HepG2 (cell line): ENCODE results near the gene DNAJC11. TPM values are rescaled to one million over a fixed set of nuclear protein-coding genes. Genes with fewer than 3 reads are reported as not detected.

Experiments
- ATAC-seq: fragments of 200-7000 bp; cut with Tn5 transposase; 3 replicates; pipeline ENCODE4 v1.9.1; 2020; ENCODE audit warnings: mild to moderate bottlenecking, moderate library complexity
- BruUV-seq: library from RNA; stranded (reverse); fragments of 400-500 nt; replicated peaks from 2 replicates; lab custom pipeline; 2021; lab: Mats Ljungman, UMichigan
- CTCF ChIA-PET: fragments of 300-600 bp; formaldehyde crosslinking; extraction: SDS; loops from one replicate; lab custom pipeline; 2021; ENCODE audit warnings: low total read pairs, inconsistent platforms, low intra/inter-chr PET ratio; lab: Yijun Ruan, JAX
- POLR2A ChIA-PET: fragments of 350-600 bp; sonication (Branson Sonifier 250); formaldehyde crosslinking; loops from one replicate; lab custom pipeline; 2020; ENCODE audit warnings: antibody characterized with exemption, inconsistent platforms; lab: Yijun Ruan, JAX
- DNase-seq: peaks from one replicate; pipeline ENCODE4 v3.0.0-alpha.2; 2015; ENCODE audit warnings: low spot score
- FAIRE-seq: peaks from 3 replicates; lab custom pipeline; 2011; peaks lifted over from hg19 to GRCh38; lab: Jason Lieb, UNC
- H2AFZ ChIP-seq: one replicate; pipeline ENCODE4 v1.6.1; 2011; ENCODE audit warnings: low read length, inconsistent platforms
- H3K27ac ChIP-seq: fragments of 300-600 bp; 3 replicates; pipeline ENCODE4 v1.8.0; 2011; ENCODE audit warnings: mixed run types, mild to moderate bottlenecking, mixed read lengths, low read length, inconsistent platforms; ENCODE audit not compliant: insufficient read depth; ENCODE audit errors: extremely low read length
- H3K27me3 ChIP-seq, 2 experiments: fragments of 200-600 bp in 1 of 2; 2 replicates in 1 of 2; 3 replicates in 1 of 2; pipeline versions ENCODE4 v1.6.0 to v1.8.0; 2011; ENCODE audit warnings: low read length in 2 of 2, mild to moderate bottlenecking in 2 of 2, moderate library complexity in 2 of 2, inconsistent platforms in 1 of 2; ENCODE audit not compliant: insufficient read depth in 2 of 2, control insufficient read depth in 1 of 2
- H3K36me3 ChIP-seq, 2 experiments: fragments of 200-600 bp in 1 of 2; replicated peaks in 1 of 2; 2 replicates in 1 of 2; 3 replicates in 1 of 2; pipeline versions ENCODE4 v1.5.1 to v1.8.0; 2011; ENCODE audit warnings: low read length in 2 of 2, inconsistent platforms in 1 of 2; ENCODE audit not compliant: insufficient read depth in 2 of 2, control insufficient read depth in 1 of 2
- H3K4me1 ChIP-seq: 2 replicates; pipeline ENCODE4 v1.5.1; 2012; ENCODE audit warnings: low read length, inconsistent platforms; ENCODE audit not compliant: insufficient read depth
- H3K4me2 ChIP-seq: 2 replicates; pipeline ENCODE4 v1.6.0; 2011; ENCODE audit warnings: low read depth, low read length, inconsistent platforms
- H3K4me3 ChIP-seq, 3 experiments: fragments of 200-600 bp in 1 of 3; sonication (generic), shearing (Covaris generic) in 1 of 3; replicated peaks in 1 of 3; 2 replicates each; pipeline ENCODE4 v1.5.1; 2011 to 2016; ENCODE audit warnings: low read length in 3 of 3, inconsistent platforms in 2 of 3, low read depth in 2 of 3, mild to moderate bottlenecking in 2 of 3, control low read depth in 1 of 3, mixed read lengths in 1 of 3; ENCODE audit not compliant: insufficient read depth in 1 of 3
- H3K79me2 ChIP-seq: one replicate; pipeline ENCODE4 v1.6.1; 2011; ENCODE audit warnings: low read length, inconsistent platforms; ENCODE audit not compliant: insufficient read depth
- H3K9ac ChIP-seq: 2 replicates; pipeline ENCODE4 v1.6.0; 2011; ENCODE audit warnings: mild to moderate bottlenecking, low read depth, low read length, inconsistent platforms; ENCODE audit not compliant: insufficient read depth
- H3K9me3 ChIP-seq: 2 replicates; pipeline ENCODE4 v1.5.1; 2012; ENCODE audit warnings: mild to moderate bottlenecking, low read length
- H4K20me1 ChIP-seq: 2 replicates; pipeline ENCODE4 v1.6.0; 2011; ENCODE audit warnings: inconsistent platforms, mild to moderate bottlenecking, low read length, moderate library complexity; ENCODE audit not compliant: insufficient read depth
- ATF7 ChIP-seq, 2 experiments: fragments of 450-650 bp in 1 of 2; sonication (generic) in 1 of 2; formaldehyde crosslinking in 1 of 2; IDR thresholded peaks; 2 replicates each; pipeline versions ENCODE4 v1.4.0 to v1.6.1; 2016 to 2020; ENCODE audit warnings: antibody characterized with exemption in 1 of 2, mild to moderate bottlenecking in 1 of 2, missing genetic modification reagents in 1 of 2
- ATF7-NPFF ChIP-seq: sonication (generic); formaldehyde crosslinking; IDR thresholded peaks from 2 replicates; pipeline ENCODE4 v1.8.1; 2023; ENCODE audit warnings: mild to moderate bottlenecking, low read depth, missing genetic modification reagents, moderate library complexity
- GABPB1 ChIP-seq: IDR thresholded peaks from 2 replicates; pipeline ENCODE4 v1.6.1; 2016; ENCODE audit warnings: mild to moderate bottlenecking, missing genetic modification reagents, moderate library complexity, missing compliant biosample characterization
- GTF3A ChIP-seq: sonication (generic); formaldehyde crosslinking; conservative IDR thresholded peaks from 2 replicates; pipeline ENCODE4 v1.4.0; 2020; ENCODE audit warnings: mild to moderate bottlenecking, missing genetic modification reagents
- NAIF1 ChIP-seq: sonication (generic); formaldehyde crosslinking; IDR thresholded peaks from 2 replicates; pipeline ENCODE4 v1.5.0; 2020; ENCODE audit warnings: mild to moderate bottlenecking, missing genetic modification reagents, borderline replicate concordance
- NFRKB ChIP-seq: fragments of 450-650 bp; IDR thresholded peaks from 2 replicates; pipeline ENCODE4 v1.6.1; 2017
- PHF5A ChIP-seq: IDR thresholded peaks from one replicate; pipeline ENCODE4 v1.6.1; 2018; ENCODE audit warnings: low read depth, missing genetic modification reagents; ENCODE audit not compliant: unreplicated experiment
- PRPF4 ChIP-seq: fragments of 200-400 bp; formaldehyde crosslinking; IDR thresholded peaks from 2 replicates; pipeline ENCODE4 v1.6.1; 2016; ENCODE audit warnings: low read length, low read depth; ENCODE audit not compliant: poor library complexity, severe bottlenecking
- RFXAP ChIP-seq: sonication (generic); formaldehyde crosslinking; IDR thresholded peaks from 2 replicates; pipeline ENCODE4 v1.4.0; 2020; ENCODE audit warnings: missing genetic modification reagents, borderline replicate concordance
- SMYD3 ChIP-seq: sonication (generic); formaldehyde crosslinking; IDR thresholded peaks from 2 replicates; pipeline ENCODE4 v1.8.1; 2023; ENCODE audit warnings: mild to moderate bottlenecking, missing genetic modification reagents
- XRCC5 ChIP-seq: fragments of 200-400 bp; formaldehyde crosslinking; optimal IDR thresholded peaks from 2 replicates; pipeline ENCODE3; 2017; ENCODE audit warnings: mild to moderate bottlenecking, low read length
- YEATS4 ChIP-seq: sonication (generic); formaldehyde crosslinking; IDR thresholded peaks from 2 replicates; pipeline ENCODE4 v1.4.0; 2020; ENCODE audit warnings: missing genetic modification reagents, borderline replicate concordance
- ZBTB43 ChIP-seq: sonication (generic); formaldehyde crosslinking; conservative IDR thresholded peaks from 2 replicates; pipeline ENCODE4 v1.4.0; 2020; ENCODE audit warnings: missing genetic modification reagents
- ZNF160 ChIP-seq: sonication (generic); formaldehyde crosslinking; IDR thresholded peaks from 2 replicates; pipeline ENCODE4 v1.8.0; 2022; ENCODE audit warnings: mild to moderate bottlenecking, inconsistent platforms, missing genetic modification reagents
- ZNF782 ChIP-seq: sonication (generic); formaldehyde crosslinking; IDR thresholded peaks from 2 replicates; pipeline ENCODE4 v1.4.0; 2020; ENCODE audit warnings: missing genetic modification reagents, mild to moderate bottlenecking, borderline replicate concordance
- WGBS: methylation state at CpG from one replicate; pipeline ENCODE4 v1.1.6; 2017; ENCODE audit warnings: low lambda C conversion rate; 5-methylcytosine and 5-hydroxymethylcytosine counted together
- in situ Hi-C: cut with HindIII; loops from 2 replicates; pipeline ENCODE4 v1.10.0; 2017; ENCODE audit warnings: low pct_unique_long_range_greater_than_20kb; ENCODE audit not compliant: extremely low pct_ligation_motif_present
- intact Hi-C: fragments of 100-400 bp; cut with micrococcal nuclease; formaldehyde crosslinking; loops from one replicate; pipeline ENCODE4 v1.10.0; 2022; ENCODE audit not compliant: unreplicated experiment
- polyA plus RNA-seq, 8 experiments: library from polyadenylated mRNA; depleted of rRNA in 3 of 8; stranded (reverse) in 7 of 8; unstranded in 1 of 8; fragments of >200 nt; fragmentation: Illumina TruSeq in 4 of 8; extraction: Trizol in 4 of 8; gene quantifications; 2 replicates each; pipeline versions ENCODE4 v1.2.1 to v1.2.3, GENCODE V29; 2011 to 2016; ENCODE audit warnings: low read depth in 4 of 8, missing spikeins in 1 of 8, mixed read lengths in 1 of 8; ENCODE audit not compliant: insufficient read depth in 1 of 8
- total RNA-seq, 5 experiments: library from RNA; depleted of rRNA; stranded (reverse); fragments of >200 nt; fragmentation: Illumina TruSeq; extraction: Trizol; gene quantifications; 2 replicates each; pipeline ENCODE4 v1.2.3, GENCODE V29; 2016; ENCODE audit warnings: low read depth in 1 of 5

DNAJC11 gene
- total and polyA plus RNA-seq, 2 of the 13 experiments (the other 11 are each of a cell fraction or from before 2014, with no cell fraction given): 25.1 to 47.6 TPM

- TF ChIP-seq ATF7 (IDR thresholded peaks at IDR 0.05): no peak
- TF ChIP-seq ATF7 (CRISPR knock-in tag; IDR thresholded peaks at IDR 0.05): no peak
- TF ChIP-seq RFXAP: no peak
- no peak for TF ChIP-seq ZNF782 (CRISPR knock-in tag)
- TF ChIP-seq, all 625 proteins: peak for 0
Observed at GRCh38 chr1:6657138-6657537, 44.5 kb downstream of the DNAJC11 start (continued).

DNA sequence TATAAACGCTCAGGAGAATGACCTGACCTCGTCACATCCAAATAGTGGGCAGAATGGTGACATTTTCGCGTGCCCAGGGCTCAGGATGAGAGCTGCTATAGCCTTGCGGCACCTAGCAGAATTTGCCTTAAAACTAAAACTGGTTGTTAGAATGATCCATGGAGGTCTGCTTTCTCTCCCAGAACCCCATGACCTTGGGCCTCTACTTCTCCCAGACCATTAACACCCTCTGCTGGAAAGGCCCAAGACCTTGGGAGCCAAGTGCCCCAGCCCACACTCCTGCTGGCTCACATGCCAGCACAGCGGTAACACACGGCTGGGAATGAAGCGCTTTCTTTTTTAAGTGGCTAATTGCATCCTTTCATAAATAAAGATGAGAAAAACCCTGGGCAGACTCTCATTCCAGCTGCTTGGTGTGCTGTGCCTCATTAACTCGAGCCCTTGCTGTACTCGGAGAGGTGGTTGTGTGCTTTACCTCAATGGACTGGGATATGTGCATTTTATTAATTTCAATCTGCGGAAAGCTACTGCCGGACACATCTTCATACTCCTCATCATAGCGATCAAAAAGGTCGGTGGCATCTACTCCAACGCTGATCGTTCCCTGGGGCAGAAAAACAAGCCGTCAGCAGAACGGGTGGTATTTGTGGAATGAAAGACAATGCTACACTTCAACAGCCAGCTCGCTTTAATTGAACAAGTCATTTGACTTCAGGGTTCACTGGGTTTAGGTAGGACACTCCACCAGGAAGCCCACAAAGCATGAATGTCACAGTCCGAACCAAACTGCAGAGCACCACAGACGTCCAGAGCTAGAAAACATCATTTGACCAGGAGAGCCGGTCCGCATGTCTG is 48.0 kb downstream of the DNAJC11 start:
- intact Hi-C loops: no loop called here
- ATAC-seq (no peak), FAIRE-seq (no peak), DNase-seq (no peak)
- Histone ChIP-seq H3K9me3 (no peaks in the 10 kb centered on the region), H3K4me3 (no peak overlapping the region), H2AFZ (no peak overlapping the region), H3K4me2 (no peak overlapping the region), H3K9ac (no peak overlapping the region), H3K27me3 (no peaks in the 10 kb centered on the region; a peak in 1 of 5 replicates), H3K27ac (no peak overlapping the region), H3K36me3 (peaks cover 12 to 48% of the 10 kb centered on the region in 2 experiments), H3K4me1 (no peaks in the 10 kb centered on the region), H4K20me1 (no peaks in the 10 kb centered on the region), H3K79me2 (no peaks in the 10 kb centered on the region)
- ChIA-PET POLR2A (no interaction called here), CTCF (no interaction called here)
- TF ChIP-seq PRPF4: no peak
- TF ChIP-seq NFRKB: no peak
- in situ Hi-C loops: no loop called here
- whole genome bisulfite sequencing: 99% methylated on average over 23 of the region's 23 CpGs
- no TSS peak for BruUV-seq

DNA sequence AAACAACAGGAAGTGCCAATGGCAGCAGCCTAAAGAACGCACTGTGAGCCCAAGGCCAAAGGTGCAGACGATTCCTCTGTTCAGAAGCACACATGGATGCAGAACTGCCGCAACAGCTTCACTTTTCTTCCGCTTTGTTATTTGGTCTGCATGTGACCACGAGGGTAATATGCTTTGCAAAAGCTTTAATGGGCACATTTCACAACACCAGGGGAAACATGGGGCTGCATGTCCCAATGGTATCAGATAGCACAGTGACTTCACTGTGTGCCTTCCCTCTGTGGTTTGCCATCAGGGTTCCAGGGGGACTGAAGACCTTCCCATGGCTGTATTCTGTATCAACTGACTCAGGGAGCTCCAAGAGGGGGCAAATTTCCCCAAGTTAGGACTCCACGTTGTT is 48.6 kb downstream of the DNAJC11 start:
- intact Hi-C loops (no loop called here), in situ Hi-C loops (no loop called here)
- Histone ChIP-seq H3K27ac (no peak overlapping the region), H3K4me3 (no peak overlapping the region), H3K9me3 (no peaks in the 10 kb centered on the region), H3K4me2 (no peak overlapping the region), H3K36me3 (peaks cover 12 to 44% of the 10 kb centered on the region in 2 experiments), H3K27me3 (no peaks in the 10 kb centered on the region; a peak in 1 of 5 replicates), H2AFZ (no peak overlapping the region), H3K4me1 (no peaks in the 10 kb centered on the region), H4K20me1 (no peaks in the 10 kb centered on the region), H3K79me2 (no peaks in the 10 kb centered on the region), H3K9ac (no peak overlapping the region)
- no TSS peak for BruUV-seq
- ATAC-seq: no peak
- no peak for FAIRE-seq
- TF ChIP-seq SMYD3 (CRISPR knock-in tag): no peak
- TF ChIP-seq XRCC5: no peak
- TF ChIP-seq GTF3A (CRISPR knock-in tag): no peak
- TF ChIP-seq ZNF160 (CRISPR knock-in tag): no peak
- no peak for TF ChIP-seq ATF7-NPFF (CRISPR knock-in tag)
- TF ChIP-seq NAIF1 (CRISPR knock-in tag): no peak
- no peak for TF ChIP-seq ZBTB43 (CRISPR knock-in tag)
- TF ChIP-seq PHF5A (CRISPR knock-in tag): no peak
- no peak for TF ChIP-seq YEATS4 (CRISPR knock-in tag)
- TF ChIP-seq GABPB1 (CRISPR knock-in tag): no peak
- ChIA-PET POLR2A (no interaction called here), CTCF (no interaction called here)
- DNase-seq: no peak
- 93% methylated on average over 6 of the region's 6 CpGs for WGBS
